IMR-90 (cell line): ENCODE results near the gene CHST8. TPM values are rescaled to one million over a fixed set of nuclear protein-coding genes. Genes with fewer than 3 reads are reported as not detected.

Experiments
- FOS ChIP-seq: fragments of 150-350 bp; IDR thresholded peaks from 2 replicates; pipeline ENCODE4 v1.6.1; 2016; ENCODE audit warnings: low read depth, low read length
- MAFK ChIP-seq: IDR thresholded peaks from 2 replicates; pipeline ENCODE4 v1.6.1; 2012; ENCODE audit warnings: low read depth, low read length, improper control_type of control experiment
- MAZ ChIP-seq: IDR thresholded peaks from 2 replicates; pipeline ENCODE4 v1.6.1; 2012; ENCODE audit warnings: low read depth, mild to moderate bottlenecking, low read length, improper control_type of control experiment, moderate library complexity, borderline replicate concordance
- NFE2L2 ChIP-seq: fragments of 150-350 bp; IDR thresholded peaks from 2 replicates; pipeline ENCODE4 v1.6.1; 2016; ENCODE audit warnings: low read depth, mild to moderate bottlenecking, low read length
- RAD21 ChIP-seq: IDR thresholded peaks from 2 replicates; pipeline ENCODE4 v1.6.1; 2012; ENCODE audit warnings: low read length, improper control_type of control experiment
- SMC3 ChIP-seq: fragments of 150-350 bp; IDR thresholded peaks from 2 replicates; pipeline ENCODE4 v1.6.1; 2016; ENCODE audit warnings: low read depth, mild to moderate bottlenecking, antibody characterized with exemption, low read length, moderate library complexity
- polyA plus RNA-seq, 3 experiments: library from polyadenylated mRNA; depleted of rRNA; stranded (reverse); fragments of >200 nt; gene quantifications; 2 replicates each; pipeline ENCODE4 v1.2.3, GENCODE V29; 2012; ENCODE audit warnings: low replicate concordance in 1 of 3
- total RNA-seq: library from RNA; depleted of rRNA; stranded (reverse); fragments of >200 nt; gene quantifications from 2 replicates; pipeline ENCODE4 v1.2.3, GENCODE V29; 2012

CHST8 gene
- total and polyA plus RNA-seq, 2 of the 4 experiments (the other 2 are of a cell fraction) = not detected

DNA sequence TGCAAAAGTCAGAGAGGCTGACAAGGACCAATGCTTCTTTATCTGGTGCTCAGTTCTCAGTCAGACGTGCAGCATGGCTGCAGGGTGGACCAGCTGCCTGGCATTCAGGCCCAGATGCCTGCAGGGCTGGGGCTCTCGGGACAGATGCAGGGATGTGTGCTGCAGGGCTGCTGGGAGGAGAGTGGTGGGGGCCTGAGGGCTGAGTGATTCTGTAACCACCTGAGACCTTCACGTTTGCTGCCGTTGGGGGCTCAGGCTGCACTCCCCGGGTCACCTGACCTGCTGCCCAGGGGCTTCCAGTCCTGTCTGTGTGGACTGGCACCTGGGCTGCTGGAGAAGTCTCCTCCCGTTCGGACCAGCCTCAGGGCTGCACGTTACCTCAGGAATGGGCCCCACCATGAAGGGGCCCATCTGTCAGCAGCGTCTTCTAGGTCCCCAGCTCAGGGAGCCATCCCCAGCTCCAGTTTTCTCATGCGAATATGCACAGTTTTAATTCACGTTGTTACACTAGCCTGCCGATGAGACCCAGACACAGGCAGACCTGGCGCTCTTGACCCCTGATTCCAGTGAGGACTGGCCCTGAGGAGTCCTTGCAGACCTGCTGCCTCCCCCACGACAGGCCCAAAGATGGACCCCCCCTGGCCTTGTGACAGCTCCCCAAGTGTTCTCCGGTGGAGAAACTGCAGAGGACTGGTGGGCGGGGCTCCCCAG, 191.8 kb downstream of the CHST8 start (continued):
- no peak for TF ChIP-seq MAFK
- no peak for TF ChIP-seq SMC3
- no peak for TF ChIP-seq NFE2L2
- TF ChIP-seq MAZ = no peak
- no peak for TF ChIP-seq FOS
- no peak for TF ChIP-seq RAD21
